ENCODE data around the gene LRGUK. TPM values are rescaled to one million over a fixed set of nuclear protein-coding genes. Genes with fewer than 3 reads are reported as not detected.

Gene LRGUK
- total and polyA plus RNA-seq, 2 donors from 2014 or later = 0.19 to 3.8 TPM

GRCh38 chr7:134287916-134288659 lies 160.9 kb downstream of the LRGUK start:
- Histone ChIP-seq H3K36me3 (ENCODE audit: control insufficient read depth in 2 of 3, insufficient read depth in 3 of 3, low read length in 3 of 3) (no peaks in the 10 kb centered on the region), H3K27ac (ENCODE audit: low read depth in 2 of 2, low read length in 2 of 2) (no peak overlapping the region), H3K27me3 (ENCODE audit: control insufficient read depth, insufficient read depth, low read length) (no peaks in the 10 kb centered on the region), H3K4me1 (ENCODE audit: control insufficient read depth in 2 of 3, insufficient read depth in 2 of 3, low read depth in 1 of 3, low read length in 3 of 3) (no peaks in the 10 kb centered on the region), H3K4me3 (ENCODE audit: low read length in 3 of 3) (no peak overlapping the region), H3K9me3 (ENCODE audit: control insufficient read depth in 2 of 3, insufficient read depth in 1 of 3, low read length in 3 of 3) (no peaks in the 10 kb centered on the region), H3K9ac (ENCODE audit: low read length in 3 of 3) (no peak overlapping the region)
- no peak for DNase-seq
- no peak for TF ChIP-seq CTCF (IDR thresholded peaks at IDR 0.05; ENCODE audit: borderline replicate concordance, extremely low read depth, insufficient read depth)
- intact Hi-C loops (cut with DNase I) = no loop called here
- FAIRE-seq = no peak

GRCh38 chr7:134289423-134289822 lies 162.3 kb downstream of the LRGUK start:
- peak in 1 of 5 donors; percentile 2 for DNase-seq
- Histone ChIP-seq H3K27me3 (ENCODE audit: control insufficient read depth, insufficient read depth, low read length) (no peaks in the 10 kb centered on the region), H3K9me3 (ENCODE audit: control insufficient read depth in 2 of 3, insufficient read depth in 1 of 3, low read length in 3 of 3) (no peaks in the 10 kb centered on the region), H3K4me1 (ENCODE audit: control insufficient read depth in 2 of 3, insufficient read depth in 2 of 3, low read depth in 1 of 3, low read length in 3 of 3) (no peaks in the 10 kb centered on the region), H3K4me3 (ENCODE audit: low read length in 3 of 3) (no peak overlapping the region), H3K27ac (ENCODE audit: low read depth in 2 of 2, low read length in 2 of 2) (no peak overlapping the region), H3K9ac (ENCODE audit: low read length in 3 of 3) (no peak overlapping the region), H3K36me3 (ENCODE audit: control insufficient read depth in 2 of 3, insufficient read depth in 3 of 3, low read length in 3 of 3) (peaks cover 2 to 6% (median 4%) of the 10 kb centered on the region in 3 donors)
- no peak for FAIRE-seq
- no peak for TF ChIP-seq CTCF (IDR thresholded peaks at IDR 0.05; ENCODE audit: borderline replicate concordance, extremely low read depth, insufficient read depth)
- intact Hi-C loops (cut with DNase I) = no loop called here

DNA sequence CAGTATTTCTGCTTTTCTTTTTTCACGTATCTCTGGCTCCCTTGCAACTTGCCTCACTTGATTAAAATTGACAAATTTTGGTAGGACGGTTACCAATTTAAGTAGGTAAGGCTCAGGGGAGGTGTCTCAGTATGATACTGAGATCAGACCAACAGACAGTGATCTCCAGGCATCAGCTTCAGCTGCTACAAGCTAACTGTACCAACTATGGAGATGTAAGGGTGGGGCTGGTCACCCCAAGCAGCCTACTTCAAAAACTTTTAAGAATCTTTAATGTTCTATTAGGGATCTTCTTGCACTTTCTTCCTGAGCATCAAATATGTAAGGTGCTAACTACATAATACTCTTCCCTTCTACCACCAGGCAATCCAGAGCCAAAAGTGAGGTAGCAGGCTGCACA lies 162.7 kb downstream of the LRGUK start:
- no peak for TF ChIP-seq CTCF (IDR thresholded peaks at IDR 0.05; ENCODE audit: borderline replicate concordance, extremely low read depth, insufficient read depth)
- intact Hi-C loops (cut with DNase I) = no loop called here
- DNase-seq (no peak), FAIRE-seq (no peak)
- Histone ChIP-seq H3K9ac (ENCODE audit: low read length in 3 of 3) (no peak overlapping the region), H3K9me3 (ENCODE audit: control insufficient read depth in 2 of 3, insufficient read depth in 1 of 3, low read length in 3 of 3) (no peaks in the 10 kb centered on the region), H3K36me3 (ENCODE audit: control insufficient read depth in 2 of 3, insufficient read depth in 3 of 3, low read length in 3 of 3) (peaks cover 2 to 11% (median 8%) of the 10 kb centered on the region in 3 donors), H3K27ac (ENCODE audit: low read depth in 2 of 2, low read length in 2 of 2) (no peak overlapping the region), H3K27me3 (ENCODE audit: control insufficient read depth, insufficient read depth, low read length) (no peaks in the 10 kb centered on the region), H3K4me3 (ENCODE audit: low read length in 3 of 3) (no peak overlapping the region), H3K4me1 (ENCODE audit: control insufficient read depth in 2 of 3, insufficient read depth in 2 of 3, low read depth in 1 of 3, low read length in 3 of 3) (no peaks in the 10 kb centered on the region)

Measured in kidney (tissue), 14 donors.